WTC11 (cell line): ENCODE measurements around the gene PARD3B. TPM values are rescaled to one million over a fixed set of nuclear protein-coding genes. Genes with fewer than 3 reads are reported as not detected.

Source experiments
- ATAC-seq: fragments of 200-7000 bp; cut with Tn5 transposase; 2 replicates; pipeline ENCODE4 v1.10.0; 2021; ENCODE audit warnings: mild to moderate bottlenecking, moderate library complexity
- CTCF ChIA-PET: fragments of 300-600 bp; sonication (Branson Sonifier 250); formaldehyde crosslinking; loops from one replicate; lab custom pipeline; 2021; ENCODE audit warnings: antibody characterized with exemption; lab: Charles Lee
- POLR2A ChIA-PET: fragments of 350-600 bp; sonication (Branson Sonifier 250); formaldehyde crosslinking; loops from one replicate; lab custom pipeline; 2021; ENCODE audit warnings: antibody characterized with exemption; lab: Charles Lee
- DNase-seq: peaks from one replicate; pipeline ENCODE4 v3.0.0; 2021; ENCODE audit warnings: low spot score
- H3K27ac Mint-ChIP-seq: 2 replicates; pipeline ENCODE4 v1.8.0; 2021; ENCODE audit warnings: mixed read lengths
- H3K27me3 Mint-ChIP-seq: 2 replicates; pipeline ENCODE4 v1.8.0; 2021; ENCODE audit warnings: low read depth, mild to moderate bottlenecking, moderate library complexity, mixed read lengths
- H3K36me3 Mint-ChIP-seq: 2 replicates; pipeline ENCODE4 v1.8.0; 2021; ENCODE audit warnings: mixed read lengths
- H3K4me1 Mint-ChIP-seq: 2 replicates; pipeline ENCODE4 v1.8.0; 2022; ENCODE audit warnings: mixed read lengths
- H3K4me3 Mint-ChIP-seq: 2 replicates; pipeline ENCODE4 v1.8.0; 2021; ENCODE audit warnings: mild to moderate bottlenecking, moderate library complexity, mixed read lengths
- H3K9me3 Mint-ChIP-seq: 2 replicates; pipeline ENCODE4 v1.8.0; 2021; ENCODE audit warnings: mixed read lengths
- FOXJ3 ChIP-seq: sonication (generic); formaldehyde crosslinking; IDR thresholded peaks from 2 replicates; pipeline ENCODE4 v1.9.0; 2021; ENCODE audit warnings: missing genetic modification reagents, mild to moderate bottlenecking, borderline replicate concordance
- GRHL2 ChIP-seq: fragments of 250-450 bp; sonication (Bioruptor Pico); IDR thresholded peaks from 2 replicates; pipeline ENCODE4 v1.8.0; 2022; ENCODE audit warnings: mild to moderate bottlenecking, moderate library complexity; ENCODE audit not compliant: insufficient replicate concordance, severe bottlenecking
- HMGA2 ChIP-seq: fragments of 250-450 bp; sonication (Bioruptor Pico); IDR thresholded peaks from 2 replicates; pipeline ENCODE4 v1.4.0; 2021; ENCODE audit warnings: mild to moderate bottlenecking, moderate library complexity
- HMGXB4 ChIP-seq: sonication (generic); formaldehyde crosslinking; IDR thresholded peaks from 2 replicates; pipeline ENCODE4 v1.8.1; 2023; ENCODE audit warnings: mild to moderate bottlenecking, moderate library complexity, missing genetic modification reagents
- IRF2 ChIP-seq: sonication (generic); formaldehyde crosslinking; IDR thresholded peaks from 2 replicates; pipeline ENCODE4 v1.8.0; 2022; ENCODE audit warnings: low read depth, missing genetic modification reagents, borderline replicate concordance
- MLX ChIP-seq: sonication (generic); formaldehyde crosslinking; IDR thresholded peaks from 2 replicates; pipeline ENCODE4 v1.8.1; 2023; ENCODE audit warnings: mild to moderate bottlenecking, missing genetic modification reagents, moderate library complexity
- NR2C2 ChIP-seq: sonication (generic); formaldehyde crosslinking; IDR thresholded peaks from 2 replicates; pipeline ENCODE4 v1.8.0; 2022; ENCODE audit warnings: mild to moderate bottlenecking, missing genetic modification reagents
- SOX15 ChIP-seq: fragments of 250-450 bp; sonication (Bioruptor Pico); IDR thresholded peaks from 2 replicates; pipeline ENCODE4 v1.9.0; 2021; ENCODE audit warnings: mild to moderate bottlenecking
- ZNF281 ChIP-seq: sonication (generic); formaldehyde crosslinking; IDR thresholded peaks from 2 replicates; pipeline ENCODE4 v1.8.0; 2023; ENCODE audit warnings: mild to moderate bottlenecking, missing genetic modification reagents
- ZNF416 ChIP-seq: fragments of 250-450 bp; sonication (Bioruptor Pico); IDR thresholded peaks from 2 replicates; pipeline ENCODE4 v1.9.0; 2021; ENCODE audit warnings: mild to moderate bottlenecking, inconsistent platforms
- ZNF423 ChIP-seq: fragments of 250-450 bp; sonication (Bioruptor Pico); IDR thresholded peaks from 2 replicates; pipeline ENCODE4 v2.1.2; 2022; ENCODE audit warnings: mild to moderate bottlenecking, moderate library complexity
- total RNA-seq: library from RNA; stranded (reverse); gene quantifications from 3 replicates; pipeline ENCODE4 v1.2.3, GENCODE V29; 2021
- TF ChIP-seq, protein P1 (sequence below): fragments of 250-450 bp; sonication (Bioruptor Pico); IDR thresholded peaks from 2 replicates; pipeline ENCODE4 v1.8.0; 2021; ENCODE audit warnings: mild to moderate bottlenecking
- TF ChIP-seq, protein P2 (sequence below): sonication (generic); formaldehyde crosslinking; IDR thresholded peaks from 2 replicates; pipeline ENCODE4 v1.8.1; 2022; ENCODE audit warnings: low read depth, mild to moderate bottlenecking, moderate library complexity, missing genetic modification reagents, borderline replicate concordance
- TF ChIP-seq, protein P3 (sequence below): sonication (generic); formaldehyde crosslinking; IDR thresholded peaks from 2 replicates; pipeline ENCODE4 v1.8.0; 2022; ENCODE audit warnings: mild to moderate bottlenecking, missing genetic modification reagents

Gene PARD3B
- total RNA-seq, 1 experiment from 2014 or later = 5.6 TPM

- H3K27ac Mint-ChIP-seq = no peak overlapping the region
- TF ChIP-seq ZNF416 (CRISPR knock-in tag) (no peak), ZNF281 (CRISPR knock-in tag) (no peak), FOXJ3 (CRISPR knock-in tag) (no peak), ZNF423 (CRISPR knock-in tag) (no peak)
- TF ChIP-seq, all 79 proteins: peak for 0
- Mint-ChIP-seq H3K27me3 (no peaks in the 10 kb centered on the region), H3K36me3 (no peaks in the 10 kb centered on the region), H3K9me3 (no peaks in the 10 kb centered on the region; the same call in 1 of the 2 replicates), H3K4me3 (no peak overlapping the region), H3K4me1 (no peaks in the 10 kb centered on the region)
- DNase-seq (no peak), ATAC-seq (no peak)
- POLR2A ChIA-PET = no interaction called here
- CTCF ChIA-PET = interaction anchor here (1.4 kb wide), 1 partner anchor 273 kb away, joined by 3 read pairs; no protein-coding TSS in a partner anchor
Measured at GRCh38 chr2:205403244-205403825, 858.1 kb downstream of the PARD3B start.

DNA sequence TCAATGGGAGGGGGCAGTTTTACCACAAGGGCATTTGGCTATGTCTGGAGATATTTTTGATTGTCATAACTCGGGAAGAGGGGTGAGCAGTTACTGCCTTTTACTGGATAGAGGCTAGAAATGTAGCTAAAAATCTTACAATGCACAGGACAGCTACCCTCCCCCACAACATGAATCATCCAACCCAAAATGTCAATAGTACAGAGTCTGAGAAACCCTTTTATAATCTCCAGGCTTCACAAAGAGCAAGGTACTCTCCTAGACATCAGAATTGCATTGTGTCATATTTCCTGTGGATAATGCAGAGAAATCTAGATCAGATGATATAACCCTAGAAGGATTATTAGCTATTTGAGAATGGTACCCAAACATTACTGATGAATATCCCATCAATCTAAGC, 859.9 kb downstream of the PARD3B start:
- no peaks in the 10 kb centered on the region for H3K4me1 Mint-ChIP-seq
- POLR2A ChIA-PET = no interaction called here
- no peak for ATAC-seq
- H3K36me3 Mint-ChIP-seq = no peaks in the 10 kb centered on the region
- H3K9me3 Mint-ChIP-seq = no peaks in the 10 kb centered on the region; the same call in 1 of the 2 replicates
- CTCF ChIA-PET = no interaction called here
- no peak for DNase-seq
- H3K4me3 Mint-ChIP-seq = no peak overlapping the region
- H3K27me3 Mint-ChIP-seq = no peaks in the 10 kb centered on the region
- TF ChIP-seq MLX (CRISPR knock-in tag) = no peak
- no peak for TF ChIP-seq IRF2 (CRISPR knock-in tag)
- TF ChIP-seq, protein P1, sequence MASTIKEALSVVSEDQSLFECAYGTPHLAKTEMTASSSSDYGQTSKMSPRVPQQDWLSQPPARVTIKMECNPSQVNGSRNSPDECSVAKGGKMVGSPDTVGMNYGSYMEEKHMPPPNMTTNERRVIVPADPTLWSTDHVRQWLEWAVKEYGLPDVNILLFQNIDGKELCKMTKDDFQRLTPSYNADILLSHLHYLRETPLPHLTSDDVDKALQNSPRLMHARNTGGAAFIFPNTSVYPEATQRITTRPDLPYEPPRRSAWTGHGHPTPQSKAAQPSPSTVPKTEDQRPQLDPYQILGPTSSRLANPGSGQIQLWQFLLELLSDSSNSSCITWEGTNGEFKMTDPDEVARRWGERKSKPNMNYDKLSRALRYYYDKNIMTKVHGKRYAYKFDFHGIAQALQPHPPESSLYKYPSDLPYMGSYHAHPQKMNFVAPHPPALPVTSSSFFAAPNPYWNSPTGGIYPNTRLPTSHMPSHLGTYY (CRISPR knock-in tag) = no peak
- H3K27ac Mint-ChIP-seq = no peak overlapping the region

GRCh38 chr2:205405752-205406151, 860.5 kb downstream of the PARD3B start:
- no peaks in the 10 kb centered on the region for H3K27me3 Mint-ChIP-seq
- ATAC-seq = no peak
- CTCF ChIA-PET = no interaction called here
- H3K27ac Mint-ChIP-seq = no peak overlapping the region
- TF ChIP-seq NR2C2 = no peak
- TF ChIP-seq, protein P2, sequence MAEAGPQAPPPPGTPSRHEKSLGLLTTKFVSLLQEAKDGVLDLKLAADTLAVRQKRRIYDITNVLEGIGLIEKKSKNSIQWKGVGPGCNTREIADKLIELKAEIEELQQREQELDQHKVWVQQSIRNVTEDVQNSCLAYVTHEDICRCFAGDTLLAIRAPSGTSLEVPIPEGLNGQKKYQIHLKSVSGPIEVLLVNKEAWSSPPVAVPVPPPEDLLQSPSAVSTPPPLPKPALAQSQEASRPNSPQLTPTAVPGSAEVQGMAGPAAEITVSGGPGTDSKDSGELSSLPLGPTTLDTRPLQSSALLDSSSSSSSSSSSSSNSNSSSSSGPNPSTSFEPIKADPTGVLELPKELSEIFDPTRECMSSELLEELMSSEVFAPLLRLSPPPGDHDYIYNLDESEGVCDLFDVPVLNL (CRISPR knock-in tag) = no peak
- TF ChIP-seq, protein P3, sequence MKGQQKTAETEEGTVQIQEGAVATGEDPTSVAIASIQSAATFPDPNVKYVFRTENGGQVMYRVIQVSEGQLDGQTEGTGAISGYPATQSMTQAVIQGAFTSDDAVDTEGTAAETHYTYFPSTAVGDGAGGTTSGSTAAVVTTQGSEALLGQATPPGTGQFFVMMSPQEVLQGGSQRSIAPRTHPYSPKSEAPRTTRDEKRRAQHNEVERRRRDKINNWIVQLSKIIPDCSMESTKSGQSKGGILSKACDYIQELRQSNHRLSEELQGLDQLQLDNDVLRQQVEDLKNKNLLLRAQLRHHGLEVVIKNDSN (CRISPR knock-in tag) = no peak
- no peak for TF ChIP-seq GRHL2
- no peak for TF ChIP-seq HMGA2 (CRISPR knock-in tag)
- TF ChIP-seq SOX15 = no peak
- TF ChIP-seq HMGXB4 (CRISPR knock-in tag) = no peak
- TF ChIP-seq, all 79 proteins: peak for 0
- Mint-ChIP-seq H3K9me3 (no peaks in the 10 kb centered on the region; the same call in 1 of the 2 replicates), H3K36me3 (no peaks in the 10 kb centered on the region), H3K4me1 (no peaks in the 10 kb centered on the region), H3K4me3 (no peak overlapping the region)
- POLR2A ChIA-PET = no interaction called here
- no peak for DNase-seq
